Calu3 (cell line): ENCODE measurements around the gene AFP. TPM values are rescaled to one million over a fixed set of nuclear protein-coding genes. Genes with fewer than 3 reads are reported as not detected.

Experiments used
- BruUV-seq: library from RNA; stranded (reverse); fragments of 400-500 nt; replicated peaks from 2 replicates; lab custom pipeline; 2021; lab: Mats Ljungman, UMichigan
- CTCF ChIA-PET: fragments of 300-600 bp; sonication (Branson Sonifier 250); formaldehyde crosslinking; loops from one replicate; lab custom pipeline; 2022; ENCODE audit warnings: antibody characterized with exemption; lab: Charles Lee
- DNase-seq: peaks from one replicate; pipeline ENCODE4 v3.0.0; 2022
- H3K27ac Mint-ChIP-seq: one replicate; pipeline ENCODE4 v1.8.0; 2022; ENCODE audit warnings: mixed read lengths; ENCODE audit not compliant: unreplicated experiment
- H3K27me3 Mint-ChIP-seq: one replicate; pipeline ENCODE4 v1.8.0; 2022; ENCODE audit warnings: mixed read lengths; ENCODE audit not compliant: unreplicated experiment
- H3K36me3 Mint-ChIP-seq: one replicate; pipeline ENCODE4 v1.8.0; 2022; ENCODE audit warnings: mild to moderate bottlenecking, moderate library complexity, mixed read lengths; ENCODE audit not compliant: insufficient read depth, unreplicated experiment
- H3K4me1 Mint-ChIP-seq: one replicate; pipeline ENCODE4 v1.8.0; 2022; ENCODE audit warnings: mild to moderate bottlenecking, low read depth, mixed read lengths; ENCODE audit not compliant: unreplicated experiment
- H3K4me3 Mint-ChIP-seq: one replicate; pipeline ENCODE4 v1.8.0; 2022; ENCODE audit warnings: mild to moderate bottlenecking, low read depth, moderate library complexity, mixed read lengths; ENCODE audit not compliant: unreplicated experiment
- H3K9me3 Mint-ChIP-seq: one replicate; pipeline ENCODE4 v1.8.0; 2022; ENCODE audit warnings: low read depth, mixed read lengths; ENCODE audit not compliant: unreplicated experiment
- CTCF ChIP-seq: fragments of 200-600 bp; IDR thresholded peaks from one replicate; pipeline ENCODE4 v1.8.0; 2022; ENCODE audit warnings: antibody characterized with exemption; ENCODE audit not compliant: unreplicated experiment
- intact Hi-C: fragments of 100-400 bp; cut with micrococcal nuclease; formaldehyde crosslinking; loops from one replicate; pipeline ENCODE4 v1.10.0; 2022; ENCODE audit not compliant: unreplicated experiment
- total RNA-seq: library from RNA; stranded (reverse); gene quantifications from 2 replicates; pipeline ENCODE4 v1.2.3, GENCODE V29; 2022

Gene AFP
- total RNA-seq, 1 experiment from 2014 or later = not detected

DNA sequence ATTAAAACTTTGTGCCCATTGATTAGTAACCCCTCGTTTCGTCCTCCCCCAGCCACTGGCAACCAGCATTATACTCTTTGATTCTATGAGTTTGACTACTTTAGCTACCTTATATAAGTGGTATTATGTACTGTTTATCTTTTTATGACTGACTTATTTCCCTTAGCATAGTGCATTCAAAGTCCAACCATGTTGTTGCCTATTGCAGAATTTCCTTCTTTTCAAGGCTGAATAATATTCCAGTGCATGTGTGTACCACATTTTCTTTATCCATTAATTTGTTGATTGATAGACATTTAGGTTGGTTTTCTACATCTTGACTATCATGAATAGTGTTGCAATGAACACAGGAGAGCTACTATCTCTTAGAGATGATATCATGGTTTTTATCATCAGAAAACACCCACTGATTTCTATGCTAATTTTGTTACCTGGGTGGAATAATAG, 28.8 kb upstream of the AFP start:
- DNase-seq = no peak
- H3K4me3 Mint-ChIP-seq = no peak overlapping the region
- no peaks in the 10 kb centered on the region for H3K9me3 Mint-ChIP-seq
- CTCF ChIA-PET = no interaction called here
- H3K4me1 Mint-ChIP-seq = no peaks in the 10 kb centered on the region
- H3K36me3 Mint-ChIP-seq = no peaks in the 10 kb centered on the region
- H3K27me3 Mint-ChIP-seq = no peaks in the 10 kb centered on the region
- intact Hi-C loops = no loop called here
- BruUV-seq = no TSS peak
- no peak overlapping the region for H3K27ac Mint-ChIP-seq
- no peak for TF ChIP-seq CTCF

GRCh38 chr4:73408181-73408867, 27.7 kb upstream of the AFP start:
- Mint-ChIP-seq H3K9me3 (no peaks in the 10 kb centered on the region), H3K27ac (no peak overlapping the region), H3K27me3 (no peaks in the 10 kb centered on the region), H3K4me3 (no peak overlapping the region), H3K36me3 (no peaks in the 10 kb centered on the region), H3K4me1 (no peaks in the 10 kb centered on the region)
- TF ChIP-seq CTCF = no peak
- CTCF ChIA-PET = no interaction called here
- BruUV-seq = no TSS peak
- no peak for DNase-seq
- intact Hi-C loops = no loop called here

- H3K9me3 Mint-ChIP-seq = no peaks in the 10 kb centered on the region
- H3K27ac Mint-ChIP-seq = no peak overlapping the region
- no peaks in the 10 kb centered on the region for H3K36me3 Mint-ChIP-seq
- CTCF ChIA-PET = no interaction called here
- TF ChIP-seq CTCF = no peak
- BruUV-seq = no TSS peak
- H3K4me3 Mint-ChIP-seq = no peak overlapping the region
- H3K27me3 Mint-ChIP-seq = no peaks in the 10 kb centered on the region
- DNase-seq = no peak
- intact Hi-C loops = no loop called here
- H3K4me1 Mint-ChIP-seq = no peaks in the 10 kb centered on the region
Observed at GRCh38 chr4:73409012-73409862, 26.8 kb upstream of the AFP start.

- H3K27ac Mint-ChIP-seq = no peak overlapping the region
- no peaks in the 10 kb centered on the region for H3K36me3 Mint-ChIP-seq
- H3K9me3 Mint-ChIP-seq = no peaks in the 10 kb centered on the region
- no peak for TF ChIP-seq CTCF
- intact Hi-C loops = no loop called here
- CTCF ChIA-PET = no interaction called here
- no TSS peak for BruUV-seq
- H3K27me3 Mint-ChIP-seq = no peaks in the 10 kb centered on the region
- DNase-seq = no peak
- H3K4me1 Mint-ChIP-seq = no peaks in the 10 kb centered on the region
- H3K4me3 Mint-ChIP-seq = no peak overlapping the region
Observed at GRCh38 chr4:73409978-73410548, 26.0 kb upstream of the AFP start.
